Small intestine (tissue), 7 donors: Measurements from ENCODE around the gene MAP3K2. TPM values are rescaled to one million over a fixed set of nuclear protein-coding genes. Genes with fewer than 3 reads are reported as not detected.
"Not testable (repeated sequence)": the region's sequence is repeated elsewhere in the genome, so short reads cannot be mapped to it uniquely, and the experiment has no call there.

ENCODE experiments used
- DNase-seq, 2 donors: peaks; one replicate each; pipeline versions ENCODE4 v3.0.0 to v3.0.0-alpha.2; 2013
- FAIRE-seq: peaks from 2 replicates; lab custom pipeline; 2012; peaks lifted over from hg19 to GRCh38; lab: Jason Lieb, UNC
- H3K27ac ChIP-seq, 3 donors: one replicate each; pipeline ENCODE4 v1.5.1; 2013; ENCODE audit warnings: low read length in 2 of 3, mild to moderate bottlenecking in 2 of 3, control low read depth in 1 of 3, inconsistent platforms in 1 of 3, low read depth in 1 of 3, moderate library complexity in 1 of 3
- H3K27me3 ChIP-seq, 3 donors: one replicate each; pipeline ENCODE4 v1.6.1; 2013; ENCODE audit warnings: low read length in 3 of 3, inconsistent platforms in 1 of 3; ENCODE audit not compliant: control insufficient read depth in 3 of 3, insufficient read depth in 3 of 3
- H3K36me3 ChIP-seq, 3 donors: one replicate each; pipeline ENCODE4 v1.6.1; 2013; ENCODE audit warnings: low read length in 3 of 3, inconsistent platforms in 1 of 3, low read depth in 1 of 3, mild to moderate bottlenecking in 1 of 3, moderate library complexity in 1 of 3; ENCODE audit not compliant: control insufficient read depth in 3 of 3, insufficient read depth in 2 of 3
- H3K4me1 ChIP-seq, 3 donors: one replicate each; pipeline ENCODE4 v1.6.1; 2013; ENCODE audit warnings: low read length in 2 of 3, inconsistent platforms in 1 of 3, low read depth in 1 of 3, mild to moderate bottlenecking in 1 of 3, moderate library complexity in 1 of 3; ENCODE audit not compliant: control insufficient read depth in 3 of 3, insufficient read depth in 2 of 3
- H3K4me3 ChIP-seq, 3 donors: one replicate each; pipeline ENCODE4 v1.5.1; 2013; ENCODE audit warnings: low read length in 3 of 3, control low read depth in 1 of 3, inconsistent platforms in 1 of 3, low read depth in 1 of 3, mild to moderate bottlenecking in 1 of 3, moderate library complexity in 1 of 3
- H3K9me3 ChIP-seq, 2 donors: one replicate each; pipeline ENCODE4 v1.6.1; 2013; ENCODE audit warnings: low read depth in 1 of 2, low read length in 1 of 2; ENCODE audit not compliant: control insufficient read depth in 2 of 2, insufficient read depth in 1 of 2
- WGBS, 3 donors: extraction: QIAGEN DNeasy Blood & Tissue Kit; methylation state at CpG; one replicate each; pipeline ENCODE4 v1.1.7; 2013; 5-methylcytosine and 5-hydroxymethylcytosine counted together
- polyA plus RNA-seq, 4 donors: library from polyadenylated mRNA; stranded (reverse) in 3 of 4; unstranded in 1 of 4; fragments of 200-250 nt in 3 of 4; fragments of 120-200 nt in 1 of 4; gene quantifications; one replicate each; pipeline versions ENCODE4 v1.2.1 to v1.2.3, GENCODE V29; 2013
- donor health status: healthy with polysubstance abuse.
- donor health status: control.
- donor health status: control.
- donor health status: Bipolar disorder and iron deficiency.
- donor health status: healthy.

MAP3K2 gene
- polyA plus RNA-seq, 4 donors, result 6.7 to 29.0 (median 10.8) TPM

- DNase-seq (no peak), FAIRE-seq (no peak)
- Histone ChIP-seq H3K4me3 (no peak overlapping the region), H3K4me1 (peaks cover 3 to 27% (median 4%) of the 10 kb centered on the region in 3 donors), H3K9me3 (no peaks in the 10 kb centered on the region), H3K27ac (peak overlapping the region in 1 of 3 donors; percentile 0), H3K36me3 (no peaks in the 10 kb centered on the region), H3K27me3 (no peaks in the 10 kb centered on the region)
- 69 to 81% (median 76%) methylated on average over 12 of the region's 12 CpGs for WGBS, 3 donors
Observed at GRCh38 chr2:127411653-127412369, 24.0 kb upstream of the MAP3K2 start.

DNA sequence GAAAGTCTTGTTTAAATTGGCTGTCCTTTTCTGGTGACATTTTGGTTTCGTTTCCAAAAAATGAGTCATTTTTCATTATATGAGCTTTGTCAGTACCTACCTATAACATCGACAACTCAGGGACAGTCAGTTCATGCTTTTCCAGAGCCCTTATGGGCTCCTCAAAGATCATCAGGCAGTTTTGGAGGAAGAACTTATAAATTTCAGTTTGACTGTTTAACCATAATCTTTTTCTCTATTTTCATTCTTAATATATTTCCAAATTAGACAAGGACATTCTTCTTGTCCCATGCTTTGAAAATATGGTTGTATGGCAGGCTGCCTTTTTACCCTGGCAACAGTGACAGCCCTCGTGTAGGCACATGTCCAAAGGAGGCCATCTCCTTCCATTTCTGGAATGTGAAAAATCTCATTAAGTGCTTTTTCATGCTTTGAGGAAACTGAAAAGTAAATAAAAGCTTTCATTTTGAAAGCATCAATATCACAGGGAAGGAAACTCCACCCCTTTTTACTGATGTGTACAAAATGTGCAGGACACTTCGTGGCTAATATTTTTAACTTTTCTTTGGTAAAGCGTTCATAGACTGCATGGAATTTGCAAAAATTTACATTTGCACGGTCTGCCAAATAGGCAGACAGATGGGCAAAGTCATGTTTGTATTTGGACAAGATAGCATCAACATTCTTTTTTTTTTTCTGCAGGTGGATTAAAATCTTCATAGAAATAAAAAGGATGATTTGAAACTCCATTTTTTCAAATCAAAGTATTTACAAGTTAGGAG lies 23.3 kb upstream of the MAP3K2 start:
- Histone ChIP-seq H3K27me3 (no peaks in the 10 kb centered on the region), H3K36me3 (no peaks in the 10 kb centered on the region), H3K4me3 (no peak overlapping the region), H3K9me3 (no peaks in the 10 kb centered on the region), H3K27ac (peak overlapping the region in 2 of 3 donors; percentile 32 to 76), H3K4me1 (peaks cover 3 to 19% (median 4%) of the 10 kb centered on the region in 3 donors)
- DNase-seq, result peak in 1 of 2 donors; percentile 17
- 22 to 38% (median 34%) methylated on average over 6 of the region's 6 CpGs for WGBS, 3 donors
- no peak for FAIRE-seq

- not testable (repeated sequence) for FAIRE-seq, H3K4me3 ChIP-seq
Observed at GRCh38 chr2:127409716-127410115, 21.9 kb upstream of the MAP3K2 start.

DNA sequence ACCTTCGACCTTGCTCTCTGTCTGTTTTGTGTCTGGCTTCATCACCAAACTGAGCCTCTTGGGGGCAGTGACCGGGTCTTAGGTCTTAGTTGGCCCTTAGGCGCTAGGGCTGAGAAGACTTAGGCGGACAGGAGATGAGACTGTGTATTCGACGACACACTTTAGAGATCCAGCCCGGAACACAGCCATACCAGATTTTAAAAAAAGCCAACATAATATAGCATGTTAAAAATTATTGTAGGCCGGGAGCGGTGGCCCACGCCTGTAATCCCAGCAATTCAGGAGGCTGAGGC lies 21.0 kb upstream of the MAP3K2 start:
- 70 to 84% (median 77%) methylated on average over 10 of the region's 10 CpGs for WGBS, 3 donors
- H3K27ac ChIP-seq, result peak overlapping the region; percentile 89 to 97 (median 95)
- H3K36me3 ChIP-seq, result no peaks in the 10 kb centered on the region
- no peaks in the 10 kb centered on the region for H3K9me3 ChIP-seq
- no peak for FAIRE-seq
- DNase-seq, result no peak
- H3K4me1 ChIP-seq, result peaks cover 3 to 27% (median 7%) of the 10 kb centered on the region in 3 donors
- no peaks in the 10 kb centered on the region for H3K27me3 ChIP-seq
- H3K4me3 ChIP-seq, result peak overlapping the region in 2 of 3 donors; percentile 55 to 66

More at GRCh38 chr2:127409716-127410115, 21.9 kb upstream of the MAP3K2 start:
- H3K27me3 ChIP-seq, H3K27ac ChIP-seq, DNase-seq, H3K36me3 ChIP-seq, H3K9me3 ChIP-seq: not testable (repeated sequence)
- WGBS, 3 donors, result 96 to 97% (median 97%) methylated on average over 8 of the region's 8 CpGs
- peaks cover 3 to 23% (median 7%) of the 10 kb centered on the region in 3 donors for H3K4me1 ChIP-seq

DNA sequence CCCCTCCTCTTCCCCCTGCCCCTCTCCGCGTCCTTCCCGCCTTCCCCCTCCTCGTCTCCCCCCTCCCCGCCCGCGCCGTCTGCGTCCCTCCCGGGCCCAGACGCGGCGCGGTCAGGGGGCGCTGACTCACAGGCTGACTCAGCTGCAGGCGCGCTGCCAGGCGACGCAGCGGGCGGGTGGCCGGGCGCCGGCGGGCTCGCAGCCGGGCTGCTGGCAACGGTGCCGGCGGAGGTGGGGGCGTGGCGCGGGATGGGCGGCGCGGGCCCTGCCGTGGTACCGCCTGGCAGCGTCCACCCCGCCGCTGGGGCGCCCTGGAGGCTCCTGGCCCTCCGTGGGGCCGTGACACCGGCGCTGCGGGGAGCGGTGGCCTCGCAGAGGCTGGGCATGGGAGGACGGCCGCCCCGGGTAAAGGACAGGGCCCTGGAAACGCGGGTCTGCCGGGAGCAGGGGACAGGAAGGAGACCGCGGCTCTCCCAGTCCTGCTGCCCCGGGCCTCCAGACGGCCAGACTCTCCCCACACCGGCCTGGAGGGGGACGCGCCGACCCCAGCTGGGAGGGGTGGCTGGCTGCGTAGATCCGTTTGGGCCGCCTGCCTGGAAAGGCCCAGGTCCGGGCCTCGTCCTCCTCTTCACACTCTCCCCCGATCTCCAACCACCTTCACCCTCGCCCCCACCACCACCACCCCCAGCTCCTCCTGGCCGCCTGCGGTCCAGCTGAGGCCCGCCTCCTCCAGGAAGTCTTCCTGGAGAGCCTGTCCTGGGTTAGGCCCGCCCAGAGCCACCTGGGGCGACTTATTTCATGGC lies 20.4 kb upstream of the MAP3K2 start:
- DNase-seq (peak; percentile 89 to 97), FAIRE-seq (no peak)
- Histone ChIP-seq H3K27me3 (no peaks in the 10 kb centered on the region), H3K36me3 (no peaks in the 10 kb centered on the region), H3K4me3 (peak overlapping the region; percentile 13 to 66 (median 55)), H3K9me3 (no peaks in the 10 kb centered on the region), H3K27ac (peak overlapping the region; percentile 89 to 97 (median 95)), H3K4me1 (peaks cover 3 to 31% (median 7%) of the 10 kb centered on the region in 3 donors)
- WGBS, 3 donors, result 2 to 8% (median 6%) methylated on average over 44 to 75 of the region's 75 CpGs

- Histone ChIP-seq H3K27me3 (no peaks in the 10 kb centered on the region), H3K27ac (peak overlapping the region; percentile 9 to 88 (median 70)), H3K36me3 (no peaks in the 10 kb centered on the region), H3K4me1 (peaks cover 3 to 37% (median 9%) of the 10 kb centered on the region in 3 donors), H3K9me3 (no peaks in the 10 kb centered on the region), H3K4me3 (peak overlapping the region in 2 of 3 donors; percentile 8 to 66)
- no peak for DNase-seq
- 1 to 3% (median 3%) methylated on average over 5 to 6 of the region's 6 CpGs for WGBS, 3 donors
- no peak for FAIRE-seq
Observed at GRCh38 chr2:127407661-127408003, 19.9 kb upstream of the MAP3K2 start.

GRCh38 chr2:127407091-127407490 lies 19.3 kb upstream of the MAP3K2 start:
- WGBS, 3 donors, result 92 to 95% (median 94%) methylated on average over 9 of the region's 9 CpGs
- no peak overlapping the region for H3K4me3 ChIP-seq
- H3K36me3 ChIP-seq, result no peaks in the 10 kb centered on the region
- no peak for DNase-seq
- H3K27ac ChIP-seq, result peak overlapping the region in 1 of 3 donors; percentile 70
- no peak for FAIRE-seq
- H3K9me3 ChIP-seq, result no peaks in the 10 kb centered on the region
- H3K27me3 ChIP-seq, result no peaks in the 10 kb centered on the region
- H3K4me1 ChIP-seq, result peaks cover 3 to 42% (median 9%) of the 10 kb centered on the region in 3 donors

- Histone ChIP-seq H3K36me3 (no peaks in the 10 kb centered on the region), H3K9me3 (no peaks in the 10 kb centered on the region), H3K4me1 (peaks cover 5 to 49% (median 14%) of the 10 kb centered on the region in 3 donors), H3K27me3 (no peaks in the 10 kb centered on the region), H3K27ac (no peak overlapping the region), H3K4me3 (no peak overlapping the region)
- DNase-seq, result no peak
- WGBS, 3 donors, result 96 to 98% (median 97%) methylated on average over 2 of the region's 2 CpGs
- no peak for FAIRE-seq
Observed at GRCh38 chr2:127406454-127406853, 18.7 kb upstream of the MAP3K2 start.
